Gastrocnemius medialis (tissue), 4 donors: ENCODE measurements around the gene MAP2K5. TPM values are rescaled to one million over a fixed set of nuclear protein-coding genes. Genes with fewer than 3 reads are reported as not detected.

ENCODE experiments used
- ATAC-seq, 2 donors: fragments of 150-250 bp; one replicate each; pipeline ENCODE4 v1.9.1; 2016
- DNase-seq, 2 donors: peaks; one replicate each; pipeline ENCODE4 v3.0.0-alpha.2; 2019
- H3K27ac ChIP-seq, 4 donors: fragments of 200-600 bp; sonication (generic); 1 replicate in 1 of 4; 2 replicates in 3 of 4; pipeline ENCODE4 v1.5.1; 2016 to 2018; ENCODE audit warnings: mild to moderate bottlenecking in 2 of 4, moderate library complexity in 1 of 4
- H3K27me3 ChIP-seq, 3 donors: fragments of 200-600 bp; sonication (generic) in 2 of 3; 1 replicate in 1 of 3; 2 replicates in 2 of 3; pipeline versions ENCODE4 v1.5.1 to v1.6.0; 2016 to 2019; ENCODE audit warnings: mild to moderate bottlenecking in 1 of 3, moderate library complexity in 1 of 3
- H3K36me3 ChIP-seq, 2 donors: fragments of 200-600 bp; sonication (generic) in 1 of 2; one replicate each; pipeline ENCODE4 v1.5.1; 2017 to 2018
- H3K4me1 ChIP-seq, 2 donors: fragments of 200-600 bp; sonication (generic) in 1 of 2; one replicate each; pipeline ENCODE4 v1.5.1; 2016 to 2017; ENCODE audit warnings: mild to moderate bottlenecking in 2 of 2
- H3K4me3 ChIP-seq, 4 donors: fragments of 200-600 bp; sonication (generic) in 3 of 4; 1 replicate in 1 of 4; 2 replicates in 3 of 4; pipeline ENCODE4 v1.5.1; 2016 to 2019; ENCODE audit warnings: mild to moderate bottlenecking in 2 of 4
- H3K9me3 ChIP-seq, 3 donors: fragments of 200-600 bp; sonication (generic) in 2 of 3; 1 replicate in 1 of 3; 2 replicates in 2 of 3; pipeline ENCODE4 v1.5.1; 2016 to 2019
- CTCF ChIP-seq, 5 experiments: fragments of 450-650 bp in 3 of 5; fragments of 200-600 bp in 2 of 5; sonication (generic) in 2 of 5; IDR thresholded peaks in 4 of 5; conservative IDR thresholded peaks in 1 of 5; 1 replicate in 4 of 5; 2 replicates in 1 of 5; pipeline ENCODE4 v1.5.1; 2016 to 2019; ENCODE audit warnings: antibody characterized with exemption in 5 of 5, mild to moderate bottlenecking in 3 of 5, moderate library complexity in 3 of 5
- POLR2A ChIP-seq, 2 donors: fragments of 450-650 bp; IDR thresholded peaks; one replicate each; pipeline ENCODE4 v1.6.1; 2017; ENCODE audit warnings: antibody characterized with exemption in 2 of 2, mild to moderate bottlenecking in 2 of 2, moderate library complexity in 2 of 2
- in situ Hi-C, 4 donors: fragments of 200-750 bp; cut with MboI; loops; one replicate each; pipeline versions ENCODE4 v1.15.0 to v1.8.0; 2017; ENCODE audit warnings: low sequenced_read_pairs in 4 of 4
- intact Hi-C: fragments of 100-400 bp; cut with DNase I; formaldehyde crosslinking; loops from one replicate; pipeline ENCODE4 v1.15.1; 2023; ENCODE audit warnings: low total_unique reads
- total RNA-seq, 4 donors: library from RNA; depleted of rRNA; stranded (reverse); fragments of >200 nt; gene quantifications; one replicate each; pipeline versions ENCODE4 v1.1.0 to v1.2.3, GENCODE V29; 2016

Gene MAP2K5
- total RNA-seq, 4 donors from 2014 or later: 5.9 to 6.8 (median 6.4) TPM

- Histone ChIP-seq H3K4me3 (no peak overlapping the region), H3K9me3 (no peaks in the 10 kb centered on the region), H3K36me3 (no peaks in the 10 kb centered on the region), H3K4me1 (no peaks in the 10 kb centered on the region), H3K27me3 (no peaks in the 10 kb centered on the region), H3K27ac (no peak overlapping the region)
- DNase-seq: no peak
- ATAC-seq: no peak
- TF ChIP-seq POLR2A (IDR thresholded peaks at IDR 0.05) (no peak), CTCF (IDR thresholded peaks at IDR 0.05 in 4 of 5, conservative IDR thresholded peaks at IDR 0.05 in 1 of 5) (no peak)
- intact Hi-C loops: no loop called here
- in situ Hi-C loops: no loop called here
These were observed 227.2 kb downstream of the MAP2K5 start for GRCh38 chr15:67769497-67770357.

- intact Hi-C loops (no loop called here), in situ Hi-C loops (no loop called here)
- Histone ChIP-seq H3K36me3 (no peaks in the 10 kb centered on the region), H3K27me3 (no peaks in the 10 kb centered on the region), H3K9me3 (no peaks in the 10 kb centered on the region), H3K27ac (no peak overlapping the region), H3K4me3 (no peak overlapping the region), H3K4me1 (no peaks in the 10 kb centered on the region)
- TF ChIP-seq POLR2A (IDR thresholded peaks at IDR 0.05) (no peak), CTCF (IDR thresholded peaks at IDR 0.05 in 4 of 5, conservative IDR thresholded peaks at IDR 0.05 in 1 of 5) (no peak)
- DNase-seq (no peak), ATAC-seq (no peak)
These were observed 227.8 kb downstream of the MAP2K5 start for GRCh38 chr15:67770358-67770628.

- Histone ChIP-seq H3K4me1 (no peaks in the 10 kb centered on the region), H3K27ac (no peak overlapping the region), H3K36me3 (no peaks in the 10 kb centered on the region), H3K4me3 (no peak overlapping the region), H3K9me3 (no peaks in the 10 kb centered on the region), H3K27me3 (no peaks in the 10 kb centered on the region)
- ATAC-seq (no peak), DNase-seq (no peak)
- intact Hi-C loops: no loop called here
- in situ Hi-C loops: no loop called here
- no peak for TF ChIP-seq CTCF (IDR thresholded peaks at IDR 0.05 in 4 of 5, conservative IDR thresholded peaks at IDR 0.05 in 1 of 5)
- TF ChIP-seq POLR2A (IDR thresholded peaks at IDR 0.05): no peak
These were observed 228.8 kb downstream of the MAP2K5 start for GRCh38 chr15:67771189-67771800.

GRCh38 chr15:67774626-67775025 lies 232.1 kb downstream of the MAP2K5 start:
- H3K4me3 ChIP-seq: no peak overlapping the region
- H3K4me1 ChIP-seq: no peaks in the 10 kb centered on the region
- no peaks in the 10 kb centered on the region for H3K27me3 ChIP-seq
- ATAC-seq: no peak
- intact Hi-C loops (no loop called here), in situ Hi-C loops (no loop called here)
- H3K27ac ChIP-seq: no peak overlapping the region
- H3K9me3 ChIP-seq: no peaks in the 10 kb centered on the region
- no peak for DNase-seq
- TF ChIP-seq POLR2A (IDR thresholded peaks at IDR 0.05) (no peak), CTCF (IDR thresholded peaks at IDR 0.05 in 4 of 5, conservative IDR thresholded peaks at IDR 0.05 in 1 of 5) (no peak)
- H3K36me3 ChIP-seq: no peaks in the 10 kb centered on the region
